HG02642 (cell line): ENCODE measurements around the gene NCEH1.

Experiments
- ATAC-seq: cut with Tn5 transposase; IDR thresholded peaks from one replicate; pipeline ENCODE4 v1.9.1; 2021; ENCODE audit warnings: mild to moderate bottlenecking; ENCODE audit not compliant: unreplicated experiment, poor library complexity

Gene NCEH1

GRCh38 chr3:172592898-172593669 is 117.8 kb downstream of the NCEH1 start:
- ATAC-seq, result no peak

DNA sequence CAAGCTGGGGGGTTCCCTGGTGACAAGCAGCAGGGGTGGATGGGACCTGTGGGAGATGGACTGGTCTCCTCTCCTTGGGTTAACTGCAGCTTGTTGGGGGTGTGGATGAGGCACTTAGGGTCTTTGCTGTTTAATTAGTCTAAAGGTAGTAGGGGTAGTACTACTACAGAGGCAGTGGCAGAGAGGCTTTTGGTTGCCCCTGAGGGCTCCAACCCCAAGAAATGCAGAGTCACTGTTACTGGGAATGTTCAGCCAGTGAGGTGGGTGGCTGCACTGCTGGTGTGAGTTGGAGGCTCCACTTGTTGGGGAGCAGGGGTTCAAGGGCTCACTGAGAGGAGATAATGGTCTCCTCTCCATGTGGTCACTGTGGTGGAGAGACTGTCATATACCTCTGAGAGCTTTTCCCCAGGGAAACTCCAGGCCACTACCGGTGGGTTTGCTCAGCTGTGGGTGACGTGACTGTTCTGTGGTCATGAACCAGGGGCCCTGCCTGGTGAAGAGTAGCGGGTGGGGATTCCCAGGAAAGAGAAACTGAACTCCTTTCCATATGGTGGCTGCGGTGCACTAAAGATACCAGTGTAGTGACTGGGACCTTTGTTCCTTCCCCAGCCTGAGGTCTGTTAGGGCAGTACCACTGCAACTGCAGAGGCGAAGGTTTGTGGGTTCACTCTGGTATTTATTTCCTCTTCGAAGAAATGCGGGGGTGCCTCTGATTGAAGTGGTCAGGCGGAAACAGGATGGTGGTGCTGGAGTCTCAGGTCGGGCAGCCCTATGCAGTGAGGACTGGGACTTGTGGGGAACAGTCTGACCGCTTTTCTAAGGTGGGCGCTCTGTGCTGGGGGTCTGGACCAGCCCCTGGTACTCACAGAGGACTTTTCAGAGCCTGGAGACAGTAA is 118.7 kb downstream of the NCEH1 start:
- peak; percentile 93 for ATAC-seq

GRCh38 chr3:172591125-172591605 is 119.7 kb downstream of the NCEH1 start:
- ATAC-seq, result no peak

DNA sequence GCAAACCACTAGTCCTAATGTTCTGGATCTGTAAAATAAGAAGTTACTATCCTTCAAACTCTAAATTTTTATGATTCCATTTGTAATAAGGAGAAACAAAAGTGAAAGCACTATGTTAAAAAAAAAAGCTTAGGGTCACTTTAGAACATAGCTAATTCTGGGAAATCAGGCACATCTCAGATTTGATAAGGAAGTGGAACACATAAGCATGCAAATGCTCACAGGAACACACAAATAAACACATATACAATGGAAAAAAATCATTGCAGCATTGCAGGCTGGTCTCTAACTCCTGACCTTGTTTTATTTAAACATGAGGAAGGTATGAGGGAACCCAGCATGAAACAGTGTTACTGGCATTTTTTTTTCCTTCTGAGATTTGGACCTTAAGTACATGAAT is 124.4 kb downstream of the NCEH1 start:
- ATAC-seq, result no peak

DNA sequence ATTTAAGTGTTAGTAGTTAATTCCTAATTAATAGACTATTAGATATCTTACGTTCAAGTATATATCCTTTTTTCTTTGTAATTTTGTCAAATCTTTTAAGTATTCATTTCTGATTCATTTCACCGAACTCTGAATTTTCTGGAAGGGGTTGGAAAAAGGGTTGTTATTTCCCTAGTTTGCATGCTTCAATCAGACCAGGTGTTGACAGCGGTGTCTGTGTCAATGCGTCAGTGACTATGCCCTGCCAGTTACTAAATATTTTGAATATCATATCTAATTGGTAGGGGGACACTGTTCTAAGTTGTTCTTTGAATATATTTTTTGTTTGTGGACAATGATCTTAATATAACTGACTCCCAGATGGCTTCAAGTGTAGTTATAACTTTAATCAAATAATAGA is 124.9 kb downstream of the NCEH1 start:
- no peak for ATAC-seq

DNA sequence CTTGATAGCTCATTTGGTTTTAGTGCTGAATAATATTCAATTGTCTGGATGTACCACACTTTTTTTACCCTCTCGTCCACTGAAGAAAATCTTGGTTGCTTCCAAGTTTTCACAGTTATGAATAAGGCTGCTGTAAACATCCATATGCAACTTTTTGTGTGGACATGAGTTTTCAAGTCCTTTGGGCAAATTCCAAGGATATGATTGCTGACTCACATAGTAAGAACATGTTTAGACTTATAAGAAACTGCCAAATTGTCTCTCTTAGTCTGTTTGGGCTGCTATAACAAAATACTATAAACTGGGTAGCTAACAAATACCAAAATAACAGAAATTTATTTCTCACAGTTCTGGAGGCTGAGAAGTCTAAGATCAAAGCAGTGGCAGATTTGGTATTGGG is 128.2 kb downstream of the NCEH1 start:
- no peak for ATAC-seq

- ATAC-seq, result no peak
Measured at GRCh38 chr3:172581757-172582166, 129.1 kb downstream of the NCEH1 start.

GRCh38 chr3:172580680-172581401 is 130.0 kb downstream of the NCEH1 start:
- peak; percentile 63 for ATAC-seq
